CD4-positive, alpha-beta memory T cell (primary cell): ENCODE results near the gene FARP2. TPM values are rescaled to one million over a fixed set of nuclear protein-coding genes. Genes with fewer than 3 reads are reported as not detected.
"Not testable (repeated sequence)": the region's sequence is repeated elsewhere in the genome, so short reads cannot be mapped to it uniquely, and the experiment has no call there.

Experiments
- CTCF ChIA-PET: fragments of 350-600 bp; sonication (Branson Sonifier 250); formaldehyde crosslinking; loops from one replicate; lab custom pipeline; 2021; ENCODE audit warnings: inconsistent platforms; ENCODE audit not compliant: partially characterized antibody; lab: Charles Lee
- POLR2A ChIA-PET: fragments of 350-600 bp; sonication (Branson Sonifier 250); formaldehyde crosslinking; loops from one replicate; lab custom pipeline; 2021; ENCODE audit not compliant: partially characterized antibody; lab: Charles Lee
- DNase-seq, 5 donors: peaks; one replicate each; pipeline versions ENCODE4 v3.0.0 to v3.0.0-alpha.2; 2020 to 2022; ENCODE audit warnings: mixed read lengths in 1 of 5
- H3K27ac ChIP-seq: one replicate; pipeline ENCODE4 v1.7.0; 2013; ENCODE audit warnings: low read depth, low read length
- H3K27me3 ChIP-seq: 2 replicates; pipeline ENCODE4 v1.7.0; 2013; ENCODE audit warnings: mild to moderate bottlenecking, low read length, moderate library complexity; ENCODE audit not compliant: insufficient read depth
- H3K36me3 ChIP-seq: 2 replicates; pipeline ENCODE4 v1.7.0; 2013; ENCODE audit warnings: mild to moderate bottlenecking, low read length, moderate library complexity; ENCODE audit not compliant: insufficient read depth
- H3K4me1 ChIP-seq: 2 replicates; pipeline ENCODE4 v1.7.0; 2013; ENCODE audit warnings: mild to moderate bottlenecking, low read length, moderate library complexity; ENCODE audit not compliant: insufficient read depth
- H3K4me3 ChIP-seq, 2 donors: one replicate each; pipeline ENCODE4 v1.7.0; 2013; ENCODE audit warnings: low read length in 2 of 2, mild to moderate bottlenecking in 1 of 2
- H3K9me3 ChIP-seq, 2 donors: one replicate each; pipeline ENCODE4 v1.7.0; 2013; ENCODE audit warnings: low read length in 2 of 2, control low read depth in 1 of 2; ENCODE audit not compliant: control insufficient read depth in 1 of 2
- H3K27ac Mint-ChIP-seq, 7 donors: one replicate each; pipeline ENCODE4 v1.8.0; 2020 to 2021; ENCODE audit warnings: mixed read lengths in 7 of 7, mild to moderate bottlenecking in 6 of 7, inconsistent platforms in 3 of 7, moderate library complexity in 3 of 7
- H3K27me3 Mint-ChIP-seq, 2 donors: one replicate each; pipeline ENCODE4 v1.8.0; 2020 to 2021; ENCODE audit warnings: mixed read lengths in 2 of 2
- H3K36me3 Mint-ChIP-seq, 2 donors: one replicate each; pipeline ENCODE4 v1.8.0; 2020 to 2021; ENCODE audit warnings: mixed read lengths in 2 of 2, inconsistent platforms in 1 of 2, mild to moderate bottlenecking in 1 of 2
- H3K4me1 Mint-ChIP-seq, 4 donors: one replicate each; pipeline ENCODE4 v1.8.0; 2020 to 2021; ENCODE audit warnings: mixed read lengths in 4 of 4, mild to moderate bottlenecking in 1 of 4
- H3K4me3 Mint-ChIP-seq, 8 donors: one replicate each; pipeline ENCODE4 v1.8.0; 2020 to 2021; ENCODE audit warnings: mixed read lengths in 8 of 8, mild to moderate bottlenecking in 7 of 8, moderate library complexity in 6 of 8, inconsistent platforms in 3 of 8
- H3K9me3 Mint-ChIP-seq, 8 donors: one replicate each; pipeline ENCODE4 v1.8.0; 2020 to 2021; ENCODE audit warnings: mixed read lengths in 8 of 8, mild to moderate bottlenecking in 5 of 8, inconsistent platforms in 3 of 8, moderate library complexity in 1 of 8
- intact Hi-C: fragments of 100-400 bp; cut with micrococcal nuclease; formaldehyde crosslinking; loops from one replicate; pipeline ENCODE4 v1.15.1; 2023
- polyA plus RNA-seq, 2 donors: library from polyadenylated mRNA; unstranded; fragments of 300-500 nt; fragmentation: Illumina TruSeq; gene quantifications; one replicate each; pipeline ENCODE4 v1.2.3, GENCODE V29; 2021
- total RNA-seq, 2 experiments: library from RNA; stranded (reverse); gene quantifications; one replicate each; pipeline ENCODE4 v1.2.3, GENCODE V29; 2021

Gene FARP2
- total and polyA plus RNA-seq, 4 experiments from 2014 or later = 3.9 to 21.8 (median 11.4) TPM

GRCh38 chr2:241316825-241317224 lies 39.3 kb upstream of the FARP2 start:
- Histone ChIP-seq H3K4me1 (peaks cover 82% of the 10 kb centered on the region), H3K4me3 (peak overlapping the region; percentile 59 to 87), H3K27ac (peak overlapping the region; percentile 96), H3K27me3 (no peaks in the 10 kb centered on the region), H3K9me3 (no peaks in the 10 kb centered on the region), H3K36me3 (no peaks in the 10 kb centered on the region)
- H3K4me1 Mint-ChIP-seq = peaks cover 54 to 92% (median 69%) of the 10 kb centered on the region in 4 donors
- peak overlapping the region; percentile 94 to 100 (median 98) for H3K4me3 Mint-ChIP-seq
- intact Hi-C loops = loop anchor here (5.0 to 10.0 kb wide), 4 partner anchors 100 to 752 kb away; partner anchors contain the start of genes ATG4B, DUSP28, RNPEPL1 and THAP4
- peaks cover 2 to 49% of the 10 kb centered on the region in 2 donors for H3K36me3 Mint-ChIP-seq
- H3K9me3 Mint-ChIP-seq = no peaks in the 10 kb centered on the region
- ChIA-PET POLR2A (interaction anchor here (0.7 to 4.1 kb wide), 19 partner anchors 9 to 756 kb away, joined by 3 to 46 read pairs (median 5); partner anchors contain the start of genes ATG4B, DTYMK, MTERF4 and PASK), CTCF (interaction anchor here (3.2 kb wide), 1 partner anchor 18 kb away, joined by 14 read pairs; no protein-coding TSS in a partner anchor)
- peaks cover 0 to 1% of the 10 kb centered on the region in 2 donors for H3K27me3 Mint-ChIP-seq
- DNase-seq = no peak
- H3K27ac Mint-ChIP-seq = peak overlapping the region; percentile 98 to 100 (median 99)

GRCh38 chr2:241317391-241317790 lies 38.7 kb upstream of the FARP2 start:
- no peaks in the 10 kb centered on the region for H3K9me3 Mint-ChIP-seq
- H3K36me3 ChIP-seq = no peaks in the 10 kb centered on the region
- H3K27ac Mint-ChIP-seq = peak overlapping the region; percentile 69 to 99 (median 99)
- H3K27ac ChIP-seq = peak overlapping the region; percentile 96
- peak overlapping the region in 1 of 2 donors; percentile 87 for H3K4me3 ChIP-seq
- H3K36me3 Mint-ChIP-seq = peaks cover 2 to 50% of the 10 kb centered on the region in 2 donors
- no peaks in the 10 kb centered on the region for H3K27me3 ChIP-seq
- H3K9me3 ChIP-seq = no peaks in the 10 kb centered on the region
- ChIA-PET CTCF (no interaction called here), POLR2A (interaction anchor here (1.7 to 3.2 kb wide), 2 partner anchors 18 to 167 kb away, joined by 3 to 22 read pairs; partner anchors contain the start of genes PASK and PPP1R7)
- H3K4me1 Mint-ChIP-seq = peaks cover 53 to 92% (median 69%) of the 10 kb centered on the region in 4 donors
- H3K4me3 Mint-ChIP-seq = peak overlapping the region; percentile 94 to 100 (median 98)
- DNase-seq = no peak
- intact Hi-C loops = loop anchor here (5.0 to 10.0 kb wide), 4 partner anchors 100 to 753 kb away; partner anchors contain the start of genes ATG4B, DUSP28, RNPEPL1 and THAP4
- peaks cover 79% of the 10 kb centered on the region for H3K4me1 ChIP-seq
- peaks cover 0 to 1% of the 10 kb centered on the region in 2 donors for H3K27me3 Mint-ChIP-seq

DNA sequence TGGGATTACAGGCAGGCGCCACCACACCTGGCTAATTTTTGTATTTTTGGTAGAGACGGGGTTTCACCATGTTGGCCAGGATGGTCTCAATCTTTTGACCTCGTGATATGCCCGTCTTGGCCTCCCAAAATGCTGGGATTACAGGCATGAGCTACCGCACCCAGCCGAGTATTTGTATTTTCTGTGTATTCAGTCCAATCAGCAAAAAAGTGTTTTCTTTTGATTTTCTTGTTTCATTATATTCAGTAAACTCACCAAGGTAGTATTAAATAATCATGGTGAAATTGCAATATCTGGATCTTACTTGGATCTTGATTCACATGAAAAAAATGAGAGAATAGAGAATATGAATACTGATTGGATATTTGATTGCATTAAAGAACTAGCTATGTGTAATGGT lies 37.3 kb upstream of the FARP2 start:
- DNase-seq, H3K27me3 ChIP-seq, H3K4me3 ChIP-seq, H3K36me3 ChIP-seq, H3K27ac ChIP-seq, H3K27me3 Mint-ChIP-seq, H3K9me3 Mint-ChIP-seq, H3K9me3 ChIP-seq: not testable (repeated sequence)
- Mint-ChIP-seq H3K36me3 (peaks cover 2 to 54% of the 10 kb centered on the region in 2 donors), H3K27ac (peak overlapping the region in 3 of 7 donors; percentile 19 to 98 (median 48)), H3K4me1 (peaks cover 51 to 89% (median 66%) of the 10 kb centered on the region in 4 donors), H3K4me3 (peak overlapping the region in 5 of 8 donors; percentile 57 to 99 (median 94))
- intact Hi-C loops = loop anchor here (5.0 to 10.0 kb wide), 4 partner anchors 102 to 754 kb away; partner anchors contain the start of genes ATG4B, DUSP28, RNPEPL1 and THAP4
- ChIA-PET POLR2A (interaction anchor here (0.8 to 1.7 kb wide), 2 partner anchors 20 to 31 kb away, joined by 3 read pairs; no protein-coding TSS in a partner anchor), CTCF (interaction anchor here (0.9 to 1.4 kb wide), 2 partner anchors 21 to 32 kb away, joined by 3 to 6 read pairs; no protein-coding TSS in a partner anchor)
- peaks cover 75% of the 10 kb centered on the region for H3K4me1 ChIP-seq

- Histone ChIP-seq H3K4me1 (peaks cover 79% of the 10 kb centered on the region), H3K27me3 (no peaks in the 10 kb centered on the region), H3K4me3 (no peak overlapping the region), H3K36me3 (peaks cover 10% of the 10 kb centered on the region), H3K27ac (no peak overlapping the region), H3K9me3 (no peaks in the 10 kb centered on the region)
- POLR2A ChIA-PET = no interaction called here
- DNase-seq = no peak
- H3K4me3 Mint-ChIP-seq = peak overlapping the region in 6 of 8 donors; percentile 21 to 85 (median 62)
- peaks cover 0 to 1% of the 10 kb centered on the region in 2 donors for H3K27me3 Mint-ChIP-seq
- H3K36me3 Mint-ChIP-seq = peaks cover 6 to 63% of the 10 kb centered on the region in 2 donors
- CTCF ChIA-PET = interaction anchor here (1.1 kb wide), 1 partner anchor 17 kb away, joined by 3 read pairs; no protein-coding TSS in a partner anchor
- intact Hi-C loops = no loop called here
- H3K27ac Mint-ChIP-seq = peak overlapping the region in 4 of 7 donors; percentile 2 to 98 (median 72)
- H3K4me1 Mint-ChIP-seq = peaks cover 50 to 91% (median 67%) of the 10 kb centered on the region in 4 donors
- no peaks in the 10 kb centered on the region for H3K9me3 Mint-ChIP-seq
These were observed 35.7 kb upstream of the FARP2 start for GRCh38 chr2:241320394-241320793.

DNA sequence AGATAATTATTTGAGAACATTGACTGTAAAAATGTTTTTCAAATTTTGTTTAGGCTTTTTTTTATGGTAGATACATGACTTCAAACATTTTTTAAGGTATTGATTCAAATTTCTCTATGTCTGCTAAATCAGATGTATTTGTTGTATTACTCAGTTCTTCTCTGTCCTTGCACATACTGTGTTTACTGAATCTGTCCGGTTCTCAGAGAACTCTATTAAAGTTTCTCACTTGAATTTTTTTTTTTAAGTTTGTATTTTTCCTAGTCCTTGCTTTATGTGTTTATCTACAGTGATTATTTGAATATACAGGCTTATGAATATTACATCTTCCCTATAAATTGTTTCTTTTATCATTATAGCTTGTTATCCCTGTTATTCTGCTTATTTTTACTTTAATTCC lies 35.1 kb upstream of the FARP2 start:
- ChIA-PET CTCF (interaction anchor here (1.1 to 1.3 kb wide), 2 partner anchors 15 to 18 kb away, joined by 3 read pairs; no protein-coding TSS in a partner anchor), POLR2A (no interaction called here)
- DNase-seq = no peak
- H3K36me3 Mint-ChIP-seq = peaks cover 9 to 65% of the 10 kb centered on the region in 2 donors
- H3K4me1 Mint-ChIP-seq = peaks cover 49 to 88% (median 68%) of the 10 kb centered on the region in 4 donors
- intact Hi-C loops = no loop called here
- H3K4me1 ChIP-seq = peaks cover 79% of the 10 kb centered on the region
- no peaks in the 10 kb centered on the region for H3K27me3 ChIP-seq
- H3K9me3 Mint-ChIP-seq = no peaks in the 10 kb centered on the region
- H3K4me3 Mint-ChIP-seq = peak overlapping the region in 5 of 8 donors; percentile 41 to 85 (median 66)
- H3K4me3 ChIP-seq = no peak overlapping the region
- H3K9me3 ChIP-seq = no peaks in the 10 kb centered on the region
- H3K27ac ChIP-seq = no peak overlapping the region
- H3K27ac Mint-ChIP-seq = peak overlapping the region in 4 of 7 donors; percentile 8 to 98 (median 50)
- H3K36me3 ChIP-seq = peaks cover 14% of the 10 kb centered on the region
- no peaks in the 10 kb centered on the region for H3K27me3 Mint-ChIP-seq

DNA sequence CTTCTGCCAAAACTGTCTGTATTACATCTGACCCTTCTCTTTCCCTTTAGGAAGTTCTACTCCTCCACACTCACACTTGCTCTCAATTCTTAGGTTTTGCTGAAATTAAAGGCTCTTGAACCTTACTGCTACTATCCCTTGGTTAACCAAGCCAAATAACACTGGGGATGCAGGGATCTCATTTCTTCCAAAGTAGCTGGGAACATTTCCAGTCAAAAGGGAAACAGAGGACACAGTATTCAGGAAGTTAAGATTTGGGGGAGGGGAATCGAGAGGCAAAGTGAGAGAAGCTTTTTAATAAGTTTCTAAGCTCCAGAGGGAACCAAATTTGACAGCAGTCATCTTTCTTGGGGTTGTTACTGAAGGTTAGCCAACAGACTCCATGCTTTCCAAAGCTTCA lies 34.2 kb upstream of the FARP2 start:
- Mint-ChIP-seq H3K27ac (peak overlapping the region in 4 of 7 donors; percentile 18 to 98 (median 40)), H3K9me3 (no peaks in the 10 kb centered on the region), H3K27me3 (no peaks in the 10 kb centered on the region), H3K36me3 (peaks cover 11 to 61% of the 10 kb centered on the region in 2 donors), H3K4me3 (peak overlapping the region in 3 of 8 donors; percentile 27 to 85 (median 76)), H3K4me1 (peaks cover 47 to 79% (median 63%) of the 10 kb centered on the region in 4 donors)
- Histone ChIP-seq H3K4me3 (no peak overlapping the region), H3K9me3 (no peaks in the 10 kb centered on the region), H3K4me1 (peaks cover 75% of the 10 kb centered on the region), H3K27ac (no peak overlapping the region), H3K36me3 (peaks cover 18% of the 10 kb centered on the region), H3K27me3 (no peaks in the 10 kb centered on the region)
- intact Hi-C loops = no loop called here
- ChIA-PET CTCF (interaction anchor here (1.3 kb wide), 1 partner anchor 14 kb away, joined by 3 read pairs; no protein-coding TSS in a partner anchor), POLR2A (no interaction called here)
- no peak for DNase-seq

- H3K4me1 ChIP-seq = peaks cover 56% of the 10 kb centered on the region
- H3K9me3 ChIP-seq = no peaks in the 10 kb centered on the region
- peak overlapping the region in 2 of 7 donors; percentile 59 to 74 for H3K27ac Mint-ChIP-seq
- intact Hi-C loops = no loop called here
- H3K4me1 Mint-ChIP-seq = peaks cover 32 to 71% (median 52%) of the 10 kb centered on the region in 4 donors
- H3K27me3 ChIP-seq = no peaks in the 10 kb centered on the region
- peak overlapping the region in 3 of 8 donors; percentile 11 to 53 (median 53) for H3K4me3 Mint-ChIP-seq
- CTCF ChIA-PET = interaction anchor here (1.6 kb wide), 1 partner anchor 9 kb away, joined by 4 read pairs; no protein-coding TSS in a partner anchor
- H3K36me3 Mint-ChIP-seq = peaks cover 19 to 61% of the 10 kb centered on the region in 2 donors
- H3K36me3 ChIP-seq = peaks cover 29% of the 10 kb centered on the region
- no peaks in the 10 kb centered on the region for H3K9me3 Mint-ChIP-seq
- no peaks in the 10 kb centered on the region for H3K27me3 Mint-ChIP-seq
- POLR2A ChIA-PET = interaction anchor here (1.3 kb wide), 1 partner anchor 9 kb away, joined by 3 read pairs; no protein-coding TSS in a partner anchor
- no peak overlapping the region for H3K4me3 ChIP-seq
- no peak overlapping the region for H3K27ac ChIP-seq
- no peak for DNase-seq
These were observed 32.3 kb upstream of the FARP2 start for GRCh38 chr2:241323778-241324177.
